GM19193 (cell line): ENCODE measurements around the gene BACH2.

Experiments
- POLR2A ChIP-seq: IDR thresholded peaks from 4 replicates; pipeline ENCODE4 v1.6.1; 2011; ENCODE audit not compliant: insufficient read depth, insufficient read length; ENCODE audit errors: extremely low read depth

Gene BACH2

GRCh38 chr6:90220273-90220672 is 76.4 kb downstream of the BACH2 start:
- no peak for TF ChIP-seq POLR2A

DNA sequence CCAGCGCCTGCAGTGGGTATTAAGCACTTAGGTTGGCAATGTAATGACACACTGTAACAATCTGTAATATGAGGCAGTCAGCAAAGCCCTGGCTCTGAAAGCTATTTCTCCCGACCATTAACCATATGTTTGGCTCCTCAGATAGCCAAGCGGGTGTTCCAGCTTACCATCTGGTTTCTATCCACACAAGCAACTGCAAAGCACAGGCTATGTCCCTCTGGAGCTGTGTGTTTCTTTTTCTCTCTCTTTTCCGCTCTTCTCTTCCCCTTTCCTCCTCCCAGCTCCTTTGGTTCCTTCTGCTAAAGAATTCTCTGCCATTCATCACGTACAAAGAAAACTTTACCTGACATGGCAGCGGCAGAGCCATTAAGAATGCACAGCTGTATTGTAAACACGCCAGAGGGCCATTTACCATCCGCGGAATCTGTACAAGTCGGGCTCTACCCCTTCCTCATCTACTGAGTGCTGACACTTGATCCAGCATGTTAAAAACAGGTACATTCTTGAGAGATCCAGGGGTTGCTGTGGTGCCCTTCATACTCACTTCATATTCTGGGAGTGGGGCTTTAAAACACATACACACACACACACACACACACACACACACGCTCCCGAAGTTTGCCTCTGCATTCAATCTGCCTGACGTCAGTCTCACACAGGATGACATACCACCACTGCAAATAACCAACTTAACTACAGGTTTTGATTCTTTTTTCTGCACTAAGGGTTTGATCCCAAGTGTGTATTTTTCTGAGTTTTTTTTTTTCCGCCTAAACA is 77.2 kb downstream of the BACH2 start:
- no peak for TF ChIP-seq POLR2A

DNA sequence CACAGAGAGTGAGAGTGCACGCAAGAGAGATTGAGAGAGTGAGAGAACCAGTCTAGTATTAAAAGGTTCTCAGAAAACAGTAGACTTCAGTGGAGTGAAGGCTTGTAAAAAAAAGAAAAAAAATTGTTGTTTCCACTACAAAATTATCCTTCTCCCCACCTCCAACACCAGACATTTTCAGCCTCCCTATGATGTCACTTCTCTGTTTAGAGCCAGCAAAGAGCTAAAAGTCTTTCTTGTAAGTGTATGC is 77.8 kb downstream of the BACH2 start:
- no peak for TF ChIP-seq POLR2A

GRCh38 chr6:90217506-90218127 is 79.0 kb downstream of the BACH2 start:
- no peak for TF ChIP-seq POLR2A

- TF ChIP-seq POLR2A = no peak
Observed at GRCh38 chr6:90216072-90216977, 80.3 kb downstream of the BACH2 start.

DNA sequence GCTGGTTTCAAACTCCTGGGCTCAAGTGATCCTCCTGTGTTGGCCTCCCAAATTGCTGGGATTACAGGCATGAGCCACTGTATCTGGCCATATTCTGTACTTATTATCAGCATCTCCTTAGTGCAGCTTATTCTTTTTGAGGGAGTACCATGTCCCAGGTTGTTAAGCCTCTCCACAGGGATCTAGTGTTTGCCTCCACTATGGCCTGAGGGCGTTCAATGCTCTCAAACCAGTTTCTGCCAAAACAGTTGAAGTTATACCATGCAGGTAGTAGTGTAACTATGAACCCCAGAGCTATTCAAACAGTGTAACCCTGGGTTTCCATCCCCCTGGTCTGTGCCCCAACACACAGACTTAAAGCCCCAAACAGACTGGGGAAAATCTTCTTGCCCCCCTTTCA is 81.7 kb downstream of the BACH2 start:
- no peak for TF ChIP-seq POLR2A

- no peak for TF ChIP-seq POLR2A
Observed at GRCh38 chr6:90214461-90214860, 82.2 kb downstream of the BACH2 start.

DNA sequence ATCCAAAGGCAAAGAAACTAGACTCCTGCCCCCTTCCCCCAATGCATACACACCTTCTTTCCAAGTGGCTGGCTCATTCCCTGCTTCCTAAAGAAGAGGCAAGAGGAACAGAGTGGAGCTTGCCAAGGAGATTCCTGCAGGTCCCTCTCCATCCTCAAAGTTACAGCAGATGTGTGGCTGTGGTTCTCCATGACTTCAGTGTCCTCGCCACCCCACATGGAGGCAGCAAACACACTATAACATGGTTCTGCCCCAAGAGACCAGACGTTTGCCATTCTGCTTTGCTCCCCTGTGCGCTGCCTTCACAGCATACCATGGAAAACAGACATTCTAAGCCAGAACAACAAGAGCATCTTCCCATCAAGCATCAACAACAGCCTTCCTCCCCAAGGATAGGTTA is 84.4 kb downstream of the BACH2 start:
- no peak for TF ChIP-seq POLR2A

DNA sequence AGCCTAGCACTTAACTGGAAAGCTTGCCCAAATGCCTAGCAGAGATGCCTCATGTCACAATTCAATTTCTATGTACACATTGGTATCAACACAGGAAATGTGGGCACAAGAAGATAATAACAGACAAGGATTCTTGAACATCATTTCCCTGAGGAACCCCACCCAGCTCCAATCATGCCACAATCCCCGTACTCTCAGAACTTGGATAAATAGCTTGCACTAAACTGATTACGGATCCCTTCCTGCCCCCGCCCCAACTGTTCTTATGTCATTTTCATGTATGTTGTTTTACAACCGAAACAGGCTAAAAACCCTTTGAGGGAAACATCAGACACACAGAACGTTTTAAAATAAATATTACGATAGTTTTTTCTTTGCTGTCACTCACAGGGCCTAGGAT is 87.1 kb downstream of the BACH2 start:
- no peak for TF ChIP-seq POLR2A

DNA sequence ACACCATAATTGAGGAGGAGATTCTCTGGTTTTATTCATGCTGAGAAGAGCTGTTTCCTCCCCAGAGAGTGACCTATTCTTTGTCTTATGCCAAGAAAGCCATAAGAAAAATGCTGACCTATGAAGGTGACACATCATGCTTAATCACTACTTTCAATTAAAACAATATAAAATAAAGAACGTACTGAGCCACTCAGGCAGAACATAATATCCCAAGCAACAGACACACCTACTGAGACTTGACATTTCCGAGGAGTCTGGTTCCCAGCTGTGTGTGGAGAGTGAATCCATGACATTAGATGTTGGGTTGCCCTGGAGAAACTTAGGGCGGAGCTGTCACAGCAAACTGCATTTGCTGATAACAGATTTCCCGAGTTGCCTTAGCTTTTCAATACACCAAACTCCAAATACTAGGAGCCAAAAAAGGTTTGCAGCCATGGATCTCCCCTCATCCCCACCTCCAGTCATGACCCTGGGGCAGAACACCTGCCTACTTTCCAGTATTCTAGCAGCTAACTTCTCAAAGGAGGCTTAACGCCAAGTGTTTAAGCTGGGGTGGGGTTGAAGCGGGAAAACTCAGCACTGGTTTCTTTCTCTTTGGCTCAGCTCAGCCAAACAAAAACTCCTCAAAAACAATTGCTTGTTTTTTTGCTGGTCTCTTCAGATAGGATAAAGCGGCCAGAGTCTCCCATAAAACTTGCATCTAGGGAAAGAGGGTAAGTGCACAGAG is 92.2 kb downstream of the BACH2 start:
- no peak for TF ChIP-seq POLR2A

GRCh38 chr6:90203672-90204071 is 93.0 kb downstream of the BACH2 start:
- no peak for TF ChIP-seq POLR2A

GRCh38 chr6:90202156-90202555 is 94.5 kb downstream of the BACH2 start:
- TF ChIP-seq POLR2A = no peak

DNA sequence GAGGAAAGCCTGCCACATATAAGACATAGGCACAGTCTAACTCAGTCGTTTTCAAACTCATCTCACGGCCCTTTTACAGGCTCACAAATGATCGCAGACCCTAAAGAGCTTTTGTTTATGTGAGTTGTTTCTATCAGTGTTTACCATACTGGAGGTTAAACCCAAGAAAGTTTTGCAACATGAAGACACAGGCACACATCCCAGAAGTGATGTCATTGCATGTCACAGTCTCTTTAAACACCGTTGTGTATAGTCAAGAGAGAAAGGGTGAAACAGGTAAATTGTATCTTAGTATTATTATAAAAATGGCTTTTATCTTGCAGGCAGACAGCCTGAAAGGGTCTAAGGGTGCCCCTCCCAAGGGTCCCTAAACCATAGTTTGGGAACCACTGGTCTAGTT is 96.7 kb downstream of the BACH2 start:
- TF ChIP-seq POLR2A = no peak

DNA sequence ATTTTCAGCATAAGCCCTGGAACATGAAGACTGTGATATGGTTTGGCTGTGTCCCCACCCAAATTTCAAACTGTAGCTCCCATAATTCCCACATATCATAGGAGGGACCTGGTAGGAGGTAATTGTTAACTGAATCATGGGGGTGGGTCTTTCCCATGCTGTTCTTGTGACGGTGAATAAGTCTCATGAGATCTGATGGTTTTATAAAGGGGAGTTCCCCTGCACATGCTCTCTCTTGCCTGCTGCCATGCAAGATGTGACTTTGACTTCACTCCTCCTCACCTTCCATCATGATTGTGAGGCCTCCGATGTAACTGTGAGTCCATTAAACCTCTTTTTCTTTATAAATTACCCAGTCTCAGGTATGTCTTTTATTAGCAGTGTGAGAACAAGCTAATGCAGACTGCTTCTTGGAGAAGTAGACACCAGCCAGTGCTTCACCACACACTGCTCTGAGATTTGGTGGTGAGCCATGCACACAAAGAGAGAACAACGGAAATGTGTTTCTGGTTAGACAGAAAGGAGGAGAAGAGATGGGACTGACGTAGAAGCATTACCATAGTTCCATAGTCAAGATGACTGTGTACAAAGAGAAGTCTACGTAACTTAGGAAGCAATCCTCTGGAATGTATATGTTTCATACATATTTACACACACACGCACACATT is 97.8 kb downstream of the BACH2 start:
- no peak for TF ChIP-seq POLR2A
